ENCODE measurements around the gene MARK4.

DNA sequence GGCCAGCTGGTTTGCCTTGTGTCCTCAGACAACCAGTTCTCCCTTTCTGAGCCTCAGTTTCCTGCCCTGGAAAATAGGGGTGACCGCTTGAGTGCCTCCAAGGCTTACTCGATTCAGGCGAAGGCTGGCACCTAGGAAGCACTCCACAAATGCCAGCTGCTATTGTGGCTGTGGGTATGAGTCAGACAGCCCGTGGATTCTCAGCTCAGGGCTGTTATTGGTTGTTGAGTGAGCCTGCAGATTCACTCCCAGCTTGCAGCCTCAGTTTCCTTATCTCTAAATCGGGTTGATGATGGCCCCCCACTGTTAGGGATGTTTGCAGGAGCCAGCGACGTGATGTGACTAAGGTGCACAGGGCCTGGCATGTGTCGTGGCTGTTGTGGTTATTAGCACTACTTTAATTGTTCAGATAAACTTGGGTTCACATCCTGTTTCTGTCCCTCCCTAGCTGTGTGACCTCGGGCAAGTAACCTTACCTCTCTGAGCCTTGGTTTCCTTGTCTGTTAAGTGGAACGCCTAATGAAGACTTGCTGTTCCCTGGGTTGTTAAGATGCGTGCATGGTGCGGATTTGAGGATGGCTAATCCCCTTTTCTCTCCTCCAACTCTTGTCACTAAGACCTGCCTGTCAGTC, 2.4 kb downstream of the MARK4 start:
- TF ChIP-seq, protein P1, sequence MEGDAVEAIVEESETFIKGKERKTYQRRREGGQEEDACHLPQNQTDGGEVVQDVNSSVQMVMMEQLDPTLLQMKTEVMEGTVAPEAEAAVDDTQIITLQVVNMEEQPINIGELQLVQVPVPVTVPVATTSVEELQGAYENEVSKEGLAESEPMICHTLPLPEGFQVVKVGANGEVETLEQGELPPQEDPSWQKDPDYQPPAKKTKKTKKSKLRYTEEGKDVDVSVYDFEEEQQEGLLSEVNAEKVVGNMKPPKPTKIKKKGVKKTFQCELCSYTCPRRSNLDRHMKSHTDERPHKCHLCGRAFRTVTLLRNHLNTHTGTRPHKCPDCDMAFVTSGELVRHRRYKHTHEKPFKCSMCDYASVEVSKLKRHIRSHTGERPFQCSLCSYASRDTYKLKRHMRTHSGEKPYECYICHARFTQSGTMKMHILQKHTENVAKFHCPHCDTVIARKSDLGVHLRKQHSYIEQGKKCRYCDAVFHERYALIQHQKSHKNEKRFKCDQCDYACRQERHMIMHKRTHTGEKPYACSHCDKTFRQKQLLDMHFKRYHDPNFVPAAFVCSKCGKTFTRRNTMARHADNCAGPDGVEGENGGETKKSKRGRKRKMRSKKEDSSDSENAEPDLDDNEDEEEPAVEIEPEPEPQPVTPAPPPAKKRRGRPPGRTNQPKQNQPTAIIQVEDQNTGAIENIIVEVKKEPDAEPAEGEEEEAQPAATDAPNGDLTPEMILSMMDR (IDR thresholded peaks at IDR 0.05 in 4 of 5, conservative IDR thresholded peaks at IDR 0.05 in 1 of 5): no peak
- TF ChIP-seq POLR2A (IDR thresholded peaks at IDR 0.05): no peak
